Stomach (tissue), 19 donors: ENCODE results near the gene CCDC157. TPM values are rescaled to one million over a fixed set of nuclear protein-coding genes. Genes with fewer than 3 reads are reported as not detected.

Experiments
- DNase-seq, 2 donors: peaks; one replicate each; pipeline versions ENCODE4 v3.0.0 to v3.0.0-alpha.2; 2013 to 2019
- H3K27ac ChIP-seq, 5 donors: fragments of 200-600 bp in 4 of 5; sonication (generic) in 4 of 5; one replicate each; pipeline ENCODE4 v1.5.1; 2013 to 2019; ENCODE audit warnings: mild to moderate bottlenecking in 1 of 5, moderate library complexity in 1 of 5
- H3K27me3 ChIP-seq, 3 donors: fragments of 200-600 bp; sonication (generic); one replicate each; pipeline ENCODE4 v1.5.1; 2017 to 2019; ENCODE audit warnings: mixed run types in 1 of 3
- H3K36me3 ChIP-seq, 4 donors: fragments of 200-600 bp; sonication (generic); 1 replicate in 3 of 4; 2 replicates in 1 of 4; pipeline ENCODE4 v1.5.1; 2016 to 2019
- H3K4me1 ChIP-seq, 4 donors: fragments of 200-600 bp; sonication (generic); one replicate each; pipeline ENCODE4 v1.5.1; 2016 to 2019
- H3K4me3 ChIP-seq, 4 donors: fragments of 200-600 bp; sonication (generic) in 3 of 4; one replicate each; pipeline ENCODE4 v1.5.1; 2016 to 2019; ENCODE audit warnings: mild to moderate bottlenecking in 1 of 4
- H3K9me3 ChIP-seq, 4 donors: fragments of 200-600 bp; sonication (generic); one replicate each; pipeline ENCODE4 v1.5.1; 2016 to 2019
- EP300 ChIP-seq: sonication (generic); formaldehyde crosslinking; IDR thresholded peaks from one replicate; pipeline ENCODE4 v1.6.1; 2017; ENCODE audit warnings: antibody characterized with exemption
- POLR2A ChIP-seq, 4 donors: fragments of 450-650 bp; IDR thresholded peaks; one replicate each; pipeline ENCODE4 v1.6.1; 2016; ENCODE audit warnings: antibody characterized with exemption in 4 of 4, control low read depth in 2 of 4, mild to moderate bottlenecking in 1 of 4, moderate library complexity in 1 of 4
- POLR2AphosphoS5 ChIP-seq, 3 donors: sonication (generic); formaldehyde crosslinking; IDR thresholded peaks; one replicate each; pipeline ENCODE4 v1.6.1; 2016; ENCODE audit warnings: antibody characterized with exemption in 3 of 3
- WGBS, 5 donors: extraction: QIAGEN DNeasy Blood & Tissue Kit in 3 of 5; methylation state at CpG; one replicate each; pipeline versions ENCODE4 v1.1.5 to v1.1.7; 2013 to 2018; 5-methylcytosine and 5-hydroxymethylcytosine counted together
- intact Hi-C: fragments of 100-400 bp; cut with DNase I; formaldehyde crosslinking; loops from one replicate; pipeline ENCODE4 v1.15.1; 2023; ENCODE audit warnings: low total_unique reads
- long read RNA-seq, 10 donors: transcript quantifications; one replicate each; lab custom pipeline, GENCODE V29; 2026
- polyA plus RNA-seq, 3 donors: library from polyadenylated mRNA; stranded (reverse); fragments of 200-250 nt; gene quantifications; one replicate each; pipeline ENCODE4 v1.2.3, GENCODE V29; 2013
- total RNA-seq, 5 donors: library from RNA; depleted of rRNA; stranded (reverse); fragments of >200 nt; gene quantifications; one replicate each; pipeline versions ENCODE4 v1.1.0 to v1.2.3, GENCODE V29; 2014 to 2016
- TF ChIP-seq, protein P1 (sequence below), 7 experiments: fragments of 450-650 bp in 4 of 7; fragments of 200-600 bp in 3 of 7; sonication (generic) in 3 of 7; IDR thresholded peaks; one replicate each; pipeline ENCODE4 v1.5.1; 2016 to 2019; ENCODE audit warnings: antibody characterized with exemption in 7 of 7, control low read depth in 2 of 7, mild to moderate bottlenecking in 1 of 7
- donor health status: healthy with polysubstance abuse.
- donor health status: Bipolar disorder and iron deficiency.
- donor health status: healthy.

CCDC157 gene
- total RNA-seq = 1 to 10 TPM in 3 of 5 donors, under 1 TPM in 1, not detected in 1; 0.73 to 9.0 (median 3.0) TPM
- polyA plus RNA-seq = 1 to 10 TPM; 1.7 to 3.7 (median 1.9) TPM
- long read RNA-seq, donor 1 = 0 reads
- long read RNA-seq, donor 2, partial matches to known transcripts = 0 of 2 reads
- long read RNA-seq, donor 2, other reads (novel, unspliced or antisense) = 0 of 2 reads
- long read RNA-seq, donor 3 = 0 reads
- long read RNA-seq, donor 4 = 0 reads
- long read RNA-seq, donor 5 = 0 reads
- long read RNA-seq, donor 6, partial matches to known transcripts = 0 of 10 reads
- long read RNA-seq, donor 6, other reads (novel, unspliced or antisense) = 10 of 10 reads
- long read RNA-seq, donor 7, partial matches to known transcripts = 6 of 8 reads
- long read RNA-seq, donor 7, other reads (novel, unspliced or antisense) = 0 of 8 reads
- long read RNA-seq, donor 8 = 0 reads
- long read RNA-seq, donor 9 = 0 reads
- long read RNA-seq, donor 10 = 0 reads

DNA sequence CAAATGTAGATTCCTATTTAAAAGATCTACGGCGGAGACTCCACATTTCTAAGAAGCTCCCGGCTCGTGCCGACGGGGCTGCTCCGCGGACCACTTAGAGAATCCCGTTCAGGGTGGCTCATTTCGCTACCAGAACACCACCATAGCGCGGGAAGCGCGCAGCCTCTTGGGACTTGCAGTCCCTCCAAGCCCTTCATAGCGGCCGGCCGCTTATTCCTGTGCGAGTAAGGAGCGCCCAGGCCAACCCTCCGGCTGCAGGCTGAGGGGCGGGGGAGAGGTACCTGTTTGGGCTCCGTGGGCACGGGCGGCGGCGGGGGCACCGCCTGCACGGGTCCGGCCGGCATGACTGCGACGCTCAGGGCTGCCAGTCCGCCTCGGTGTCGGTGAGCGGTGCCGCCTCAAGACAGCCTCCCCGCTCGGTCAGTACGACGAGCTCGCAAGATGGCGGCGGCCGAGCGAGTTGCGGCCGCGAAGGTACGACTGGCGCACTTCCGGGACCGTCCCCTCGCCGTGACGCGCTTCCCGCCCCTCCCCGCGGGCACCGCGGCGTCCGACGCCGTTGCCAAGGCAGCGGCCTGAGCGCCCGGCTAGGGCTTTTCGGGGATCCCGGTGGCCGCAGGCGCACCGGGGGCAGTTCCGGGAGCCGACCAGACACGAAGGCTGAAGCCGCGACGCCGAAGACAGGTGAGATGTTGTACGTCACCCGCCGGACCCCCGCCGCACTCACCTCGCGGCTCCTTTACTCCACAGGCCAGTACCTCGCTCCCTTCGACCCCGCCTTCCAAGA is at the start of gene CCDC157, which contains the start of gene SF3A1:
Gene CCDC157, plus strand, starts transcription at position 559 of the 787 bp plus-strand sequence. CDS start 8,994 bp downstream, outside the sequence.
Gene SF3A1, minus strand, starts transcription at position 446 of the 787 bp plus-strand sequence. Its CDS starts 102 bp downstream, at position 344.
- peak within 1 kb of the TSS; percentile 63 to 95 (median 88) for H3K4me3 ChIP-seq
- H3K27me3 ChIP-seq = no peaks in the 10 kb centered on the region
- DNase-seq = peak; percentile 88 to 98
- TF ChIP-seq EP300 (peak; percentile 50), POLR2A (IDR thresholded peaks at IDR 0.05) (peak in 2 of 4 donors; percentile 74 to 81), POLR2AphosphoS5 (IDR thresholded peaks at IDR 0.05) (peak; percentile 74 to 98 (median 97))
- TF ChIP-seq, protein P1, sequence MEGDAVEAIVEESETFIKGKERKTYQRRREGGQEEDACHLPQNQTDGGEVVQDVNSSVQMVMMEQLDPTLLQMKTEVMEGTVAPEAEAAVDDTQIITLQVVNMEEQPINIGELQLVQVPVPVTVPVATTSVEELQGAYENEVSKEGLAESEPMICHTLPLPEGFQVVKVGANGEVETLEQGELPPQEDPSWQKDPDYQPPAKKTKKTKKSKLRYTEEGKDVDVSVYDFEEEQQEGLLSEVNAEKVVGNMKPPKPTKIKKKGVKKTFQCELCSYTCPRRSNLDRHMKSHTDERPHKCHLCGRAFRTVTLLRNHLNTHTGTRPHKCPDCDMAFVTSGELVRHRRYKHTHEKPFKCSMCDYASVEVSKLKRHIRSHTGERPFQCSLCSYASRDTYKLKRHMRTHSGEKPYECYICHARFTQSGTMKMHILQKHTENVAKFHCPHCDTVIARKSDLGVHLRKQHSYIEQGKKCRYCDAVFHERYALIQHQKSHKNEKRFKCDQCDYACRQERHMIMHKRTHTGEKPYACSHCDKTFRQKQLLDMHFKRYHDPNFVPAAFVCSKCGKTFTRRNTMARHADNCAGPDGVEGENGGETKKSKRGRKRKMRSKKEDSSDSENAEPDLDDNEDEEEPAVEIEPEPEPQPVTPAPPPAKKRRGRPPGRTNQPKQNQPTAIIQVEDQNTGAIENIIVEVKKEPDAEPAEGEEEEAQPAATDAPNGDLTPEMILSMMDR (IDR thresholded peaks at IDR 0.05) = peak in 1 of 7 experiments; percentile 22
- 0% methylated on average over 38 to 91 of the region's 91 CpGs for WGBS, 5 donors
- intact Hi-C loops = no loop called here
- peaks cover 15 to 22% (median 21%) of the 10 kb centered on the region in 4 donors for H3K36me3 ChIP-seq
- H3K4me1 ChIP-seq = peaks cover 24 to 40% (median 39%) of the 10 kb centered on the region in 4 donors
- peak within 1 kb of the TSS; percentile 98 to 100 (median 98) for H3K27ac ChIP-seq
- no peaks in the 10 kb centered on the region for H3K9me3 ChIP-seq

DNA sequence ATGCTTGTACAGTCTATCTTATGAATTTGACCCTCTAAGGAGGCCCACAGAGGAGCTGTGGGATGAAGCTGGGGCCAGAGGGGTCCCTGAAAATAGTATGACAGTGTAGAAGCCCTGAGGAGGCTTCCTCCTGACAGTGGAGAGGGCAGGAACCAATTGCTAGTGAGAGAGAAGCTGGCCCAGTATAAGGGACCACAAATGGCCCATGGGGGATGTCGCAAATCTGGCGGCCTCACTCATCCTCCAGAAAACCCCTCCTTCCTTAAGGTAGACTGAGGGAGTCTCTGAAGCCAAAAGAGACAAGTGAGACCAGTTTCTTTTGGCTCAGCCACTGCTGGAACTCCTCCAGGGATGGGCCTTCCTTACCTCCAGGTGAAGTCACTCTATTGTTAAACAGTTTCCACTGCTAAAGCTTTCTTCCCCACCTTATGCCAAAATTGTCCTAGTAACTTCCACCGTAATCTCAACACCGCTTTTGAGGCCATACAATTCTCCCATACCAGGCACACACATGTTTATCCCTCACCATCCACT is 49.7 kb upstream of the CCDC157 start:
- intact Hi-C loops = no loop called here
- Histone ChIP-seq H3K9me3 (no peaks in the 10 kb centered on the region), H3K36me3 (peaks cover 0 to 21% (median 11%) of the 10 kb centered on the region in 4 donors), H3K4me1 (peaks cover 100% of the 10 kb centered on the region in 4 donors), H3K4me3 (no peak overlapping the region), H3K27me3 (no peaks in the 10 kb centered on the region), H3K27ac (peak overlapping the region; percentile 53 to 94 (median 86))
- WGBS, 5 donors = 67 to 83% (median 81%) methylated on average over 4 of the region's 4 CpGs
- no peak for DNase-seq
- TF ChIP-seq, protein P1 (IDR thresholded peaks at IDR 0.05) = no peak
- TF ChIP-seq POLR2A (IDR thresholded peaks at IDR 0.05) (no peak), POLR2AphosphoS5 (IDR thresholded peaks at IDR 0.05) (no peak), EP300 (no peak)

DNA sequence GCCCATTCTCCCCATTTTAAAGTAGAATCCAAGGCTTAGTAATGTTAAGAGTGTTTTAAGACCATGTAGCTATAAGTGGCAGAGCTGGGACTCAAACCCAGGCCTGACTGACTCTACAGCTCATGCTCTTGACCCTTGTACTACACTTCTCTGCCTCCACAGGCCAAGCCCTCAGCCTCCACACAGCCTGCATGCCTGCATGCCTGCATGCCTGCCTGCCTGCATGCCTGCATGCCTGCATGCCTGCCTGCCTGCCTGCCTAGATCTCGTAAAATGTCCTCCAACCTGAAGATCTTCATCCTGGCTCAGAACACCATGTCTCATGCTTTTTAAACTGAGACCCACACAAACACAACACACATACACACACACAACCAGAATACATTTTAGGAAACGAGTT is 48.7 kb upstream of the CCDC157 start:
- H3K4me1 ChIP-seq = peaks cover 99 to 100% (median 100%) of the 10 kb centered on the region in 4 donors
- DNase-seq = no peak
- H3K27me3 ChIP-seq = no peaks in the 10 kb centered on the region
- H3K9me3 ChIP-seq = no peaks in the 10 kb centered on the region
- H3K36me3 ChIP-seq = peaks cover 0 to 13% (median 5%) of the 10 kb centered on the region in 4 donors
- H3K27ac ChIP-seq = peak overlapping the region in 4 of 5 donors; percentile 11 to 94 (median 88)
- no peak for TF ChIP-seq POLR2AphosphoS5 (IDR thresholded peaks at IDR 0.05)
- TF ChIP-seq POLR2A (IDR thresholded peaks at IDR 0.05) = no peak
- TF ChIP-seq, protein P1 (IDR thresholded peaks at IDR 0.05) = no peak
- no peak for TF ChIP-seq EP300
- no peak overlapping the region for H3K4me3 ChIP-seq
- intact Hi-C loops = no loop called here
- 71 to 80% (median 78%) methylated on average over 2 of the region's 2 CpGs for WGBS, 5 donors
